Left ventricle myocardium inferior (tissue), 1 donor: ENCODE measurements around the gene HSD17B3. TPM values are rescaled to one million over a fixed set of nuclear protein-coding genes. Genes with fewer than 3 reads are reported as not detected.
A peak's percentile ranks its signal among the peaks of the same experiment; 100 is the strongest.

Experiments used
- DNase-seq: peaks from one replicate; pipeline ENCODE4 v3.0.0-alpha.2; 2020
- H3K27ac ChIP-seq: fragments of 200-600 bp; replicated peaks from 2 replicates; pipeline ENCODE4 v1.8.0; 2021
- H3K27me3 ChIP-seq: fragments of 200-600 bp; 2 replicates; pipeline ENCODE4 v1.8.0; 2021; ENCODE audit warnings: low read depth
- H3K36me3 ChIP-seq: fragments of 200-600 bp; 2 replicates; pipeline ENCODE4 v1.8.0; 2021
- H3K4me1 ChIP-seq: fragments of 200-600 bp; 2 replicates; pipeline ENCODE4 v1.8.0; 2021
- H3K4me3 ChIP-seq: fragments of 200-600 bp; 2 replicates; pipeline ENCODE4 v1.8.0; 2021; ENCODE audit warnings: mild to moderate bottlenecking, moderate library complexity
- H3K9me3 ChIP-seq: fragments of 200-600 bp; replicated peaks from 2 replicates; pipeline ENCODE4 v1.8.0; 2021
- intact Hi-C: fragments of 100-400 bp; cut with micrococcal nuclease; formaldehyde crosslinking; loops from one replicate; pipeline ENCODE4 v1.11.0; 2022
- total RNA-seq: library from RNA; stranded (reverse); fragmentation: NEBNext Ultra II Directional; extraction: Animal tissue kit (Norgen Biotek cat#: 25700); gene quantifications from one replicate; pipeline ENCODE4 v1.2.1, GENCODE V29; 2021
- TF ChIP-seq, protein P1 (sequence below): fragments of 200-600 bp; IDR thresholded peaks from 2 replicates; pipeline ENCODE4 v1.8.0; 2021; ENCODE audit warnings: antibody characterized with exemption, mild to moderate bottlenecking, borderline replicate concordance
- donor health status: DM: no; HTN: yes; CAD: no; lungs with severe emphysema.

Gene HSD17B3
- total RNA-seq, 1 donor from 2014 or later = 1.4 TPM

DNA sequence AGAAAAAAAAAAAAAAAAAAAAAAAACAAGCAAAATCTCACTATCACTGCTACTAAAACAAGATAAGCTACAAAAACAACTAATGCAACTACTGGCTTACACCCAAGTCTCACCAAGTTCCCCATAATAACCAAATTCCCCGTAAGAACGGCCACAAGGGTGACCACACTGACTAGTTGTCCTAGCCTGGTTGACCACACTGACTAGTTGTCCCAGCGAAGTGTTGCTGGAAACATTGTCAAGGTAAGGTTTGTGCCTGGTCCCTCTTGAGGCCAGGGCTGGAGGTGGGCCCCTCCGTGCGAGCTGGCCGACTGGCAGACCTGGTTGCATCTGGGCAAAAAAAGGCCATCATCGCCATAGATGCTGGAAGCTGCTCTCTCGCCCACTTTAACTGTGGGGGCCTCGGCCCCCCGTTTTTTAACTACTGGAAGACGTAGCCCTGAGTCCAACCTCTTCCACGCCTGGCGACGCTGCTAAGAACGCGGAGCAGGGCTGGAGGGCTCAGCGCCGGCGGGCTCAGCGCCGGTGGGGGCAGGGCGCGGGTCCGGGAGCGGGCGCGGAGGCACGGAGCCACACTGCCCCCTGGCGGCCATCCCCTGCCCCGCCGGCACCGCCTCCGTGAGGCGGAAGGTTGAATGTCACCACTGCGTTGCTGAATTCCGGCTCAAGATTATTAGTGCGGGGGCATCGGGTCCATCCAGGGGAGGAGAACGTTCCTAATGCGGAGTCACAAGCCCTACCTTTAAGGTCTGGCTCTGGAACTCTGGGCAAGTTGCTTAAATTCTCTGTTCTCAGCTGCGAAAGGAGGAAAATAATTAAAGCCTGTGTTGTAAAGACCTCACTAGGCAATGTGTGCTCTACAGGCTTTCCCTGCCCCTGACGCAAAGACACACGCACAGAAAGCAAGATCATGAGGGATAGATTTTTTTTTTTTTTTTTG is 84.0 kb downstream of the HSD17B3 start:
- Histone ChIP-seq H3K4me3 (peak overlapping the region; percentile 60), H3K36me3 (no peaks in the 10 kb centered on the region), H3K27ac (peak overlapping the region; percentile 80), H3K9me3 (no peaks in the 10 kb centered on the region), H3K4me1 (peaks cover 34% of the 10 kb centered on the region), H3K27me3 (peaks cover 78% of the 10 kb centered on the region)
- TF ChIP-seq, protein P1, sequence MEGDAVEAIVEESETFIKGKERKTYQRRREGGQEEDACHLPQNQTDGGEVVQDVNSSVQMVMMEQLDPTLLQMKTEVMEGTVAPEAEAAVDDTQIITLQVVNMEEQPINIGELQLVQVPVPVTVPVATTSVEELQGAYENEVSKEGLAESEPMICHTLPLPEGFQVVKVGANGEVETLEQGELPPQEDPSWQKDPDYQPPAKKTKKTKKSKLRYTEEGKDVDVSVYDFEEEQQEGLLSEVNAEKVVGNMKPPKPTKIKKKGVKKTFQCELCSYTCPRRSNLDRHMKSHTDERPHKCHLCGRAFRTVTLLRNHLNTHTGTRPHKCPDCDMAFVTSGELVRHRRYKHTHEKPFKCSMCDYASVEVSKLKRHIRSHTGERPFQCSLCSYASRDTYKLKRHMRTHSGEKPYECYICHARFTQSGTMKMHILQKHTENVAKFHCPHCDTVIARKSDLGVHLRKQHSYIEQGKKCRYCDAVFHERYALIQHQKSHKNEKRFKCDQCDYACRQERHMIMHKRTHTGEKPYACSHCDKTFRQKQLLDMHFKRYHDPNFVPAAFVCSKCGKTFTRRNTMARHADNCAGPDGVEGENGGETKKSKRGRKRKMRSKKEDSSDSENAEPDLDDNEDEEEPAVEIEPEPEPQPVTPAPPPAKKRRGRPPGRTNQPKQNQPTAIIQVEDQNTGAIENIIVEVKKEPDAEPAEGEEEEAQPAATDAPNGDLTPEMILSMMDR = peak; percentile 98
- intact Hi-C loops = loop anchor here (10.0 kb wide), 2 partner anchors 63 to 483 kb away; no protein-coding TSS in a partner anchor
- DNase-seq = peak; percentile 82

DNA sequence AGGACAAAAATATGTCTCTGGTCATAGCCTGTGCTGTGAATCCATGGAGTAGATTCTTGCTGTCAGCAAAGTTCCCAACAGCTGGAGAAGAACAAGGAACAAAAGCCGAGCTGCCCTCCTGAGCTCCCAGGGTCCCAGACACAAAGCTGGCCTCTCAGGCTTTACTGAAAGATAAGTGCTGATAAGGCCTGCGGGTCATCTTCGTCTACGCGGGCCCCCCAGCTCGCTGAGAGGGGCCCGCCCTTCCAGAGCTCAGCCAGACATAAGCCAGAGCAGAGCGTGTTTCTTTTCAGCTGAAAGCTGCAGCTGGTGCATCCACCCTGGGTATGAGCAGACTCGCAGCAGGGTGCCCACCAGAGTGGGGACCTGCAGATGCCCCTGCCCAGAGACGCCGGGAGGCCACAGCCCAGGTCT is 84.7 kb downstream of the HSD17B3 start:
- no peaks in the 10 kb centered on the region for H3K36me3 ChIP-seq
- H3K4me3 ChIP-seq = peak overlapping the region; percentile 60
- peaks cover 80% of the 10 kb centered on the region for H3K27me3 ChIP-seq
- H3K4me1 ChIP-seq = peaks cover 34% of the 10 kb centered on the region
- intact Hi-C loops = loop anchor here (10.0 kb wide), 2 partner anchors 62 to 482 kb away; no protein-coding TSS in a partner anchor
- DNase-seq = peak; percentile 17
- H3K9me3 ChIP-seq = no peaks in the 10 kb centered on the region
- H3K27ac ChIP-seq = peak overlapping the region; percentile 80
- TF ChIP-seq, protein P1 = no peak

DNA sequence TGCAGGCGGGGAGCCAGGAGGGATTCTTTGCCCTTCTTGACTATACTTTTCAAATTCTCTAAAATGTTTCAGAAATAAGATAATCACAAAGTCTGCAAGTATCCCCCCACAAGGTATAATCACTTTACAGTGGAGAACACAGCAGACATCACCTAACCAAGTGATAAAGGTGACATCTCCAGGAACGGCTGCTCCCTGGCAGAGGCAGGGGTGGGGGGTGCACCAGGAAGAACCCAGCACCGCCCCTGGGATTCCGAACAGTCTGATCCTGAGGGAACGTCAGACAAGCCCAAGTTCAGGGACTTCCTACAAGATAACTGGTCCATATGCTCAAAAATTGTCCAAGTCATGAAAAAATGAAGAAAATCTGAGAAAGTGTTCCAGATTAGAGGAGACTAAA is 85.4 kb downstream of the HSD17B3 start:
- peaks cover 80% of the 10 kb centered on the region for H3K27me3 ChIP-seq
- H3K27ac ChIP-seq = peak overlapping the region; percentile 80
- TF ChIP-seq, protein P1 = no peak
- H3K36me3 ChIP-seq = no peaks in the 10 kb centered on the region
- intact Hi-C loops = loop anchor here (10.0 kb wide), 2 partner anchors 62 to 482 kb away; no protein-coding TSS in a partner anchor
- no peak for DNase-seq
- H3K4me1 ChIP-seq = peaks cover 34% of the 10 kb centered on the region
- no peaks in the 10 kb centered on the region for H3K9me3 ChIP-seq
- no peak overlapping the region for H3K4me3 ChIP-seq

DNA sequence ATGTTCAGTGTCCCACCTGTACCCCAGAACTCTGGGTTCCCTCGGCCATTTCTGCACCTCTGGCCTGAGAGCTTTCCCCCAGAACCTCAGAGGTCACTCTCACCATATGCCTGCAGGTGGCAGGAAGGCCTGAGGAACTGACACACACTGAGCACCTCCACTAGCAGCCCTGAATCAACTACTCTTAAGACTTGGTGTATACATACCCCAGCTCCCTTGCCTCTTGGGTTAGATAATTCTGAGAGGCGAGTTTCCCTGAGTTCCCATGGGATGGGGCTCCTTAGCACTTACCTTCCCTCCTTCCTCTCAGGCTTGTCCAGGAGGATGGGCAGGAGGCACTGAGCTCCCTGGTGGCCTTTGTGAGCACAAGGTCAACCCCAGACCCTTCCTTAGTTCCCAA is 86.1 kb downstream of the HSD17B3 start:
- TF ChIP-seq, protein P1 = no peak
- H3K9me3 ChIP-seq = no peaks in the 10 kb centered on the region
- peaks cover 80% of the 10 kb centered on the region for H3K27me3 ChIP-seq
- H3K4me3 ChIP-seq = no peak overlapping the region
- no peaks in the 10 kb centered on the region for H3K36me3 ChIP-seq
- peak overlapping the region; percentile 12 for H3K27ac ChIP-seq
- intact Hi-C loops = loop anchor here (10.0 kb wide), 2 partner anchors 61 to 481 kb away; no protein-coding TSS in a partner anchor
- H3K4me1 ChIP-seq = peaks cover 34% of the 10 kb centered on the region
- DNase-seq = no peak

DNA sequence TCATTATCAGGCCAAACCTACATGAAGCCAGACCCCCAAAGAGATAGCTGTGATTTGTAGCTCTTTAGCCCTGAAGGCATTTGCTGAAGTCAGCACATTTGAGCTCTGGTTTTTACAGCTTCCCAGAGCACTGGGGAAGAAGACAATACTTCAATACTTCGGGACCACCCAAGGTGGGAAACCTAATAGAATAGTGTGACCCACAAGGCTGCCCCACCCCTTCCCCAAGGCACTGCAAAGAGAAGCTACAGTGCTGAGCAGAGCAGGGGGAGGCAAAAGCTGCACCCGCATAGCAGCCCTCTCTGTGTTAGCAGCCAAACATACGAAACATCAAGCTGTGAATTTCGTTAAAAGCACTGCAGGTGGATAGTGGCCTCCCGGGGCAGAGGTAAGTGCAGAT is 87.3 kb downstream of the HSD17B3 start:
- DNase-seq = no peak
- Histone ChIP-seq H3K9me3 (no peaks in the 10 kb centered on the region), H3K27me3 (peaks cover 72% of the 10 kb centered on the region), H3K27ac (no peak overlapping the region), H3K4me3 (no peak overlapping the region), H3K4me1 (peaks cover 31% of the 10 kb centered on the region), H3K36me3 (no peaks in the 10 kb centered on the region)
- intact Hi-C loops = loop anchor here (10.0 kb wide), 2 partner anchors 60 to 480 kb away; no protein-coding TSS in a partner anchor
- TF ChIP-seq, protein P1 = no peak
